ENCODE data around the gene AP2A2.

The AP2A2 gene

DNA sequence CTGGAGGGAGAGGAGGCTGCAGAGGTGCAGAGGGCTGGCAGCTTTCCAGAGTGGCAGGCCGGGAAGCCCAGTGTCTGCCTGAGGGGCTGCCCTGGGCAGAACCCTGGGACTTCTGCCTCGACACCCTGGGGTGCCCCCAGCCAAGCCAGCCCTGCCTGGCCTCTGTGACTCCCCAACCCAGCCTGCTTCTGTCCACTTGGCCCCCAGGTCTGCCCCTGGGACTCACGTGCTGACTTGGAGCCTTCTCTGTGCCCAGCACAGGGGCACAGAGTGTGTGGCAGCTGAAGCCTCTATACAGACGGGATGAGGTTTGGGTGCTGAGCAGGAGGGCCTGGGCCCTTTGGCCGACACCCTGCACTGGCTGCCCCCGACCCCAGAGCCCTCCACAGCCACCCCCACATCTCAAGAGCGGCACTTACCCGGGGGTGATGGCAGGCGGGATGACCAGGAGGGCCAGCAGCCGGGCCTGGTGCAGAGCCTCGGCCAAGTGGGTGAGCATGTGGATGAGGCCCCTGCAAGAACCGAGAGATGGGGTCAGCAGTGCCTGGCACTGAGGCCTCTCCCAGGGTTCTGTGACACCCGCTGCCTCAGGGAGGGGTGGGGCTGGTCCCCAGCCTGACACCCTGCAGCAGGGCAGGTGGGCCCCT lies 32.5 kb upstream of the AP2A2 start:
- ChIA-PET POLR2A (no interaction called here), CTCF (interaction anchor here (1.2 kb wide), 1 partner anchor 13 kb away, joined by 4 read pairs; no protein-coding TSS in a partner anchor)
- H3K27me3 ChIP-seq (replicated peaks in 2 of 5; ENCODE audit: control insufficient read depth in 4 of 5, insufficient read depth in 5 of 5, low read length in 4 of 5), result no peaks in the 10 kb centered on the region
- H3K36me3 ChIP-seq (ENCODE audit: control insufficient read depth in 4 of 4, insufficient read depth in 4 of 4, low read length in 3 of 4), result peaks cover 4 to 25% (median 10%) of the 10 kb centered on the region in 4 experiments
- whole genome bisulfite sequencing (ENCODE audit: insufficient coverage), result 95% methylated on average over 8 of the region's 13 CpGs
- no peaks in the 10 kb centered on the region for H3K9me3 ChIP-seq (ENCODE audit: control extremely low read depth in 1 of 5, control insufficient read depth in 4 of 5, insufficient read depth in 2 of 5, low read depth in 1 of 5, low read length in 4 of 5)
- H3K27ac ChIP-seq (ENCODE audit: insufficient read depth in 1 of 2, low read depth in 1 of 2, low read length in 2 of 2, poor library complexity in 1 of 2, severe bottlenecking in 2 of 2), result no peak overlapping the region
- no peak for DNase-seq
- no peaks in the 10 kb centered on the region for H3K4me1 ChIP-seq (ENCODE audit: control extremely low read depth in 1 of 4, control insufficient read depth in 4 of 4, insufficient read depth in 4 of 4, low read length in 3 of 4)
- no peak overlapping the region for H3K4me3 ChIP-seq (ENCODE audit: control insufficient read depth in 1 of 7, extremely low read depth in 1 of 7, insufficient read depth in 4 of 7, low read depth in 2 of 7, low read length in 6 of 7)

DNA sequence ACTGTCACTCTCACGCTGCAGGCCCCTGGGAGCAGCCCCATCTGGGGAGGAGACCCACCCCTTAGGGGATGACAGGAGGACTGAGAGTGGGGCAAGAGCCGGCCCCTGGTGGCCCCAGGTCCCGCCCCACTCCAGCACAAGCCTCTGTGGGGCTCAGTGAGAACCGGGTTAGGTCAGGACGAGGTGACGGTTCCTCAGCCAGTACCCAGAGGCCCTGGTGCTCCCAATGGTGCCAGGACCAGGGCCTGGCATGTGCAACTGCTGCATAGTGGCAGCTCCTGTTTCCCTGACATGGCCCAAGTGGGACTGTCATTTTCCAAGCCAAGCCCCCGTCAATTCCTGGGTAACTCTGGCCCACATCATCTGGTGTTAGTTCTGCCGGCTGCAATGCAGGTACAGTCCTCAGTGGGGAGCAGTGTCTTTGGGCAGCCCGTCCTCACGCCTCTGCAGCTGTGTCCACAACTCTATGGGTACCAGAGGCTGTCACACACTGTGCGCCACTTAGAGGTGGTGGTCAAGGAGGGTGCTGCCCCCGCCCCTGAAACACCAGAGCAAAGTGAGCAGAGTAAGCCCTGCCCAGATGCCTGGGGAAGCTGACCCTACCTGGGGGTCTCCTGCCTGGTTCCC lies 31.0 kb upstream of the AP2A2 start:
- no peaks in the 10 kb centered on the region for H3K4me1 ChIP-seq (ENCODE audit: control extremely low read depth in 1 of 4, control insufficient read depth in 4 of 4, insufficient read depth in 4 of 4, low read length in 3 of 4)
- no peak for DNase-seq
- H3K4me3 ChIP-seq (ENCODE audit: control insufficient read depth in 1 of 7, extremely low read depth in 1 of 7, insufficient read depth in 4 of 7, low read depth in 2 of 7, low read length in 6 of 7), result no peak overlapping the region
- no peaks in the 10 kb centered on the region for H3K9me3 ChIP-seq (ENCODE audit: control extremely low read depth in 1 of 5, control insufficient read depth in 4 of 5, insufficient read depth in 2 of 5, low read depth in 1 of 5, low read length in 4 of 5)
- WGBS (ENCODE audit: insufficient coverage), result 98% methylated on average over 12 of the region's 12 CpGs
- H3K27me3 ChIP-seq (replicated peaks in 2 of 5; ENCODE audit: control insufficient read depth in 4 of 5, insufficient read depth in 5 of 5, low read length in 4 of 5), result no peaks in the 10 kb centered on the region
- ChIA-PET CTCF (interaction anchor here (1.3 kb wide), 1 partner anchor 46 kb away, joined by 4 read pairs; no protein-coding TSS in a partner anchor), POLR2A (no interaction called here)
- no peak overlapping the region for H3K27ac ChIP-seq (ENCODE audit: insufficient read depth in 1 of 2, low read depth in 1 of 2, low read length in 2 of 2, poor library complexity in 1 of 2, severe bottlenecking in 2 of 2)
- peaks cover 4 to 28% (median 12%) of the 10 kb centered on the region in 4 experiments for H3K36me3 ChIP-seq (ENCODE audit: control insufficient read depth in 4 of 4, insufficient read depth in 4 of 4, low read length in 3 of 4)

DNA sequence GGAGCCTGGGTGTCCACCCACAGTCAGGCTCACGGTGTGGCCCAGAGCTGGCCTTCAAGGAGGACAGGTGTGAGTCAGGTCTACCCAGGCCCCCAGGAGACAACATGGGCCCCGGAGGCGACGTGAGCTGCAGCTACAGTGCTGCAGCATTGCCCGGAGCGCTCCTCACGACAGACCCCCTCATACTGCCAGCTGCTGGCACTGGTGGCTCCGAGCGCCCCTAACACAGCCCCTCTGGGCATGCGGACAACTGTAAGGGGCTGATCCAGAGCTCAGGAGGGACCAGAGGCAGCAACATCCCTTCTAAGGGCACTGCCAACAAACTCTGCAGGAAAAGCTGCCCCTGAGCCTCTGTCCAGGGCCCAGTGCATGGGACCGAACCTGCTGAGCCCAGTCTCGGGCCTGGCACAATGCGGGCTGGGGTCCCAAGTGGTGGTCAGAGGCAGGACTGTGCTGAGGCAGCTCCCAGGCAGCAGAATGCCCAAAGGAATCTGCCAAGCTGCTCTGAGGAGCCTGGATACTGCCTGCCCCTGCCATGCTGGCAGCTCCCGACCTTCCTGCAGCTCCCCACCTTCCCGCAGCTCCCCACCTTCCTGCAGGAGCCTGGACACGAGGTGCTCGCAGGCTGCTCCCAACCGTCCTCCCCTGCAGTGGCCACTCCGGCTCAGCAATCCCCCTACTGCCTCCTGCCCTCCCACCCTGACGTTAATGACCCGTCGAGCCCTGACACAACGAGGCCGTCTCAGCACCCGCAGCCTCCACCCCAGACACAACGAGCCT lies 30.1 kb upstream of the AP2A2 start:
- Histone ChIP-seq H3K4me3 (ENCODE audit: control insufficient read depth in 1 of 7, extremely low read depth in 1 of 7, insufficient read depth in 4 of 7, low read depth in 2 of 7, low read length in 6 of 7) (no peak overlapping the region), H3K27me3 (replicated peaks in 2 of 5; ENCODE audit: control insufficient read depth in 4 of 5, insufficient read depth in 5 of 5, low read length in 4 of 5) (no peaks in the 10 kb centered on the region), H3K36me3 (ENCODE audit: control insufficient read depth in 4 of 4, insufficient read depth in 4 of 4, low read length in 3 of 4) (peaks cover 4 to 35% (median 19%) of the 10 kb centered on the region in 4 experiments), H3K4me1 (ENCODE audit: control extremely low read depth in 1 of 4, control insufficient read depth in 4 of 4, insufficient read depth in 4 of 4, low read length in 3 of 4) (no peaks in the 10 kb centered on the region), H3K27ac (ENCODE audit: insufficient read depth in 1 of 2, low read depth in 1 of 2, low read length in 2 of 2, poor library complexity in 1 of 2, severe bottlenecking in 2 of 2) (no peak overlapping the region), H3K9me3 (ENCODE audit: control extremely low read depth in 1 of 5, control insufficient read depth in 4 of 5, insufficient read depth in 2 of 5, low read depth in 1 of 5, low read length in 4 of 5) (no peaks in the 10 kb centered on the region)
- ChIA-PET POLR2A (no interaction called here), CTCF (interaction anchor here (1.3 kb wide), 1 partner anchor 47 kb away, joined by 4 read pairs; no protein-coding TSS in a partner anchor)
- DNase-seq, result no peak
- WGBS (ENCODE audit: insufficient coverage), result 96% methylated on average over 26 of the region's 26 CpGs

DNA sequence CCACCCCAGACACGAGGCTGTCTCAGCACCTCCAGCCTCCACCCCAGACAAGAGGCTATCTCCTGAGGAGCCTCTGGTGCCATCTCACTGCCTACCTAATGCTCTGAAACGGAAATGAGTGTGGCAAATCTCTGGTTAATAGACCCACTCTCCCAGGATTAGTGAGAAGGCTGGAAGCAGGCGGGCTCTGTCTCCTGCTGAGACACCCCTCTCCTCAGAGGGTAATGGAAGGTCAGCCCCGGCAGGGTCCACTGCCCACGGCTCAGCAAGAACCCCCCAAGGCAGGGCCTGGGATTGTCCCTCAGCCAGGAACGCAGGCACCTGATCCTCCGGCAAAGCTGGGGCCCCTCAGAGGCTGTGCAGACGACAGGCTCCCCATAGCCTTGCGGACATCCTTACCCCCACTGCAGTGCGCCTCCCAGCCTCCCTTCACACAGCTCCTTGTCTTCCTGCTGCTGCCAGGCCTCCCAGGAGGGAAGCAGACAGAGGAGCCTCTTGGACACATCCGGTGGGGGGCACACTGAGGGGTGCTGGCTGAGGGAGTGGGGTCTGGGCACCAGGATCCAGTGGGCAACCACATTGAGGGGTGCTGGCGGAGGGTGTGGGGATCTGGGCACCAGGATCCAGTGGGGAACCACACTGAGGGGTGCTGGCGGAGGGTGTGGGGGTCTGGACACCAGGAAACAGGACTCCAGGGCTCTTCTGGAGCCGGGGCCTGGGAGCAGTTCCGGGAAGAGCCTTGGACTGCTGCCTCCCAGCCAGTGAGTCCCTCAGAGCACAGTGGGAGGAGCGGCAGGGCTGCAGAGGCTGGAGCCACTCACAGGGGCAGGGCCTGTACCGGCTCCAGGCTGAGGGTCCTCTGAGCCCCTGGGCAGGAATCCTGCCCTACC lies 28.2 kb upstream of the AP2A2 start:
- WGBS (ENCODE audit: insufficient coverage), result 96% methylated on average over 13 of the region's 17 CpGs
- Histone ChIP-seq H3K4me3 (ENCODE audit: control insufficient read depth in 1 of 7, extremely low read depth in 1 of 7, insufficient read depth in 4 of 7, low read depth in 2 of 7, low read length in 6 of 7) (no peak overlapping the region), H3K9me3 (ENCODE audit: control extremely low read depth in 1 of 5, control insufficient read depth in 4 of 5, insufficient read depth in 2 of 5, low read depth in 1 of 5, low read length in 4 of 5) (no peaks in the 10 kb centered on the region), H3K27ac (ENCODE audit: insufficient read depth in 1 of 2, low read depth in 1 of 2, low read length in 2 of 2, poor library complexity in 1 of 2, severe bottlenecking in 2 of 2) (no peak overlapping the region), H3K27me3 (replicated peaks in 2 of 5; ENCODE audit: control insufficient read depth in 4 of 5, insufficient read depth in 5 of 5, low read length in 4 of 5) (no peaks in the 10 kb centered on the region), H3K4me1 (ENCODE audit: control extremely low read depth in 1 of 4, control insufficient read depth in 4 of 4, insufficient read depth in 4 of 4, low read length in 3 of 4) (no peaks in the 10 kb centered on the region), H3K36me3 (ENCODE audit: control insufficient read depth in 4 of 4, insufficient read depth in 4 of 4, low read length in 3 of 4) (peaks cover 2 to 50% (median 32%) of the 10 kb centered on the region in 4 experiments)
- ChIA-PET CTCF (interaction anchor here (0.6 to 1.1 kb wide), 4 partner anchors 12 to 154 kb away, joined by 3 to 4 read pairs (median 3); no protein-coding TSS in a partner anchor), POLR2A (no interaction called here)
- no peak for DNase-seq

DNA sequence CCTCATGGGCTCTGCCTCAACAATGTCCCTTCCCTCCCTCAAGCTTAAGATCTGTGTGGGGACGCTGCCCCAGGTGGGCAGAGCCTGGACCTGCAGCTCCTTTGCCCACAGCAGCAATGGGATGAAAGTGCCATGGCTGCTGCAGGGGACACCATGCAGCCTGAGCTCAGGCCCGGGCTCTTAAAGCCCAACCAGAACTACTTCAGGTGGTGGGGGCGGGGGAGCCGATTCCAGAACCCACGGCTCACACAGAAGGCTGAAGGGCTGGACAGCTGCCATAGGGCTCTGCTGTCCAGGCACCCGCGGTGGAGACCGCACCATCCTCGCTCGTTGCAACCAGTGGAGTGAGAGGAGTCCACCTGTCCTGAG lies 27.5 kb upstream of the AP2A2 start:
- no peak overlapping the region for H3K4me3 ChIP-seq (ENCODE audit: control insufficient read depth in 1 of 7, extremely low read depth in 1 of 7, insufficient read depth in 4 of 7, low read depth in 2 of 7, low read length in 6 of 7)
- H3K27me3 ChIP-seq (replicated peaks in 2 of 5; ENCODE audit: control insufficient read depth in 4 of 5, insufficient read depth in 5 of 5, low read length in 4 of 5), result no peaks in the 10 kb centered on the region
- no peaks in the 10 kb centered on the region for H3K9me3 ChIP-seq (ENCODE audit: control extremely low read depth in 1 of 5, control insufficient read depth in 4 of 5, insufficient read depth in 2 of 5, low read depth in 1 of 5, low read length in 4 of 5)
- ChIA-PET POLR2A (no interaction called here), CTCF (interaction anchor here (0.6 to 1.1 kb wide), 3 partner anchors 12 to 153 kb away, joined by 3 to 4 read pairs (median 3); no protein-coding TSS in a partner anchor)
- peaks cover 0 to 53% (median 36%) of the 10 kb centered on the region in 4 experiments for H3K36me3 ChIP-seq (ENCODE audit: control insufficient read depth in 4 of 4, insufficient read depth in 4 of 4, low read length in 3 of 4)
- no peak overlapping the region for H3K27ac ChIP-seq (ENCODE audit: insufficient read depth in 1 of 2, low read depth in 1 of 2, low read length in 2 of 2, poor library complexity in 1 of 2, severe bottlenecking in 2 of 2)
- H3K4me1 ChIP-seq (ENCODE audit: control extremely low read depth in 1 of 4, control insufficient read depth in 4 of 4, insufficient read depth in 4 of 4, low read length in 3 of 4), result no peaks in the 10 kb centered on the region
- peak in 2 of 3 donors; percentile 42 to 46 for DNase-seq
- WGBS (ENCODE audit: insufficient coverage), result 91% methylated on average over 10 of the region's 10 CpGs

DNA sequence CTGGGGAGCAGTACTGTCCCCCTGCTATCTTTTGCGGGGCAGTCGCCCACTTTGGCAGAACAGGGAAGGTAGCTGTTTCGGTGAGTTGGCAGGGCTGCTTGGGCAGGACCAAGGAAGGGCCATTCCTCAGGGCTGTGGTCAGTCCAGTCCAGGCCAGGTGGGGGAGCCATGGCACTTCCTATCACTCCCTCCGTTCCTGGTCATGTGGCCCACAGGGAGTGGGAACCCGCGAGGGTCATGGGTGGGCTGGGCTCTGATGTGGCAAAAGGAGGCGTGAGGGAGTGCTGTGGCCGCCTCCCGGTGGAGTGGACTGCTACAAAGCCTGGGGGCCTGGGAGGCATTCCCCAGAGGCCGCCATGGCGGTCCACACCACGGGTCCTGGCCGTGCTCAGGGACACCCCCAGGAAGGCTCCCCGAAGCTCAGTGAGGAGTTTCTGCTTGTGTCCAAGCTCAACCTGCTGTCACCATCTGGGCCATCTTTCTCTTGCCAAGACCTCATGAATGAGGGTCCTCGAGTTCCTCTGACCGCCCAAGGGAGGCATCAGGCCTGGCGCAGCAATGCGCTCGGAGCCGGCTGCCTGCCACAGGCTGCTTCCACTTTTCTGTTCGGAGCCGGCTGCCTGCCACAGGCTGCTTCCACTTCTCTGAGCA lies 27.0 kb upstream of the AP2A2 start:
- ChIA-PET POLR2A (no interaction called here), CTCF (interaction anchor here (0.6 to 0.9 kb wide), 2 partner anchors 11 to 47 kb away, joined by 4 read pairs; no protein-coding TSS in a partner anchor)
- Histone ChIP-seq H3K4me1 (ENCODE audit: control extremely low read depth in 1 of 4, control insufficient read depth in 4 of 4, insufficient read depth in 4 of 4, low read length in 3 of 4) (no peaks in the 10 kb centered on the region), H3K9me3 (ENCODE audit: control extremely low read depth in 1 of 5, control insufficient read depth in 4 of 5, insufficient read depth in 2 of 5, low read depth in 1 of 5, low read length in 4 of 5) (no peaks in the 10 kb centered on the region), H3K36me3 (ENCODE audit: control insufficient read depth in 4 of 4, insufficient read depth in 4 of 4, low read length in 3 of 4) (peaks cover 0 to 55% (median 38%) of the 10 kb centered on the region in 4 experiments), H3K27me3 (replicated peaks in 2 of 5; ENCODE audit: control insufficient read depth in 4 of 5, insufficient read depth in 5 of 5, low read length in 4 of 5) (no peaks in the 10 kb centered on the region), H3K27ac (ENCODE audit: insufficient read depth in 1 of 2, low read depth in 1 of 2, low read length in 2 of 2, poor library complexity in 1 of 2, severe bottlenecking in 2 of 2) (no peak overlapping the region), H3K4me3 (ENCODE audit: control insufficient read depth in 1 of 7, extremely low read depth in 1 of 7, insufficient read depth in 4 of 7, low read depth in 2 of 7, low read length in 6 of 7) (no peak overlapping the region)
- no peak for DNase-seq
- WGBS (ENCODE audit: insufficient coverage), result 92% methylated on average over 19 of the region's 22 CpGs

Measured in common myeloid progenitor, CD34-positive (primary cell).